Adrenal gland (tissue), 12 donors: Measurements from ENCODE around the gene PCDHB9. TPM values are rescaled to one million over a fixed set of nuclear protein-coding genes. Genes with fewer than 3 reads are reported as not detected.
"Not testable (repeated sequence)": the region's sequence is repeated elsewhere in the genome, so short reads cannot be mapped to it uniquely, and the experiment has no call there.

Experiments
- DNase-seq, 7 donors: peaks; one replicate each; pipeline ENCODE4 v3.0.0-alpha.2; 2019 to 2020
- H3K27ac ChIP-seq, 5 donors: fragments of 200-600 bp; sonication (generic) in 4 of 5; 1 replicate in 3 of 5; 2 replicates in 2 of 5; pipeline versions ENCODE4 v1.5.1 to v1.8.0; 2016 to 2020; ENCODE audit warnings: mild to moderate bottlenecking in 1 of 5
- H3K27me3 ChIP-seq: fragments of 200-600 bp; 2 replicates; pipeline ENCODE4 v1.8.0; 2021
- H3K36me3 ChIP-seq, 2 donors: fragments of 200-600 bp; replicated peaks in 1 of 2; 1 replicate in 1 of 2; 2 replicates in 1 of 2; pipeline versions ENCODE4 v1.5.1 to v1.8.0; 2018 to 2022
- H3K4me1 ChIP-seq, 2 donors: fragments of 200-600 bp; replicated peaks in 1 of 2; 1 replicate in 1 of 2; 2 replicates in 1 of 2; pipeline versions ENCODE4 v1.5.1 to v1.8.0; 2018 to 2021
- H3K4me3 ChIP-seq, 4 donors: fragments of 200-600 bp; sonication (generic) in 3 of 4; one replicate each; pipeline ENCODE4 v1.5.1; 2016 to 2018
- H3K9me3 ChIP-seq, 3 donors: fragments of 200-600 bp; sonication (generic) in 1 of 3; replicated peaks in 1 of 3; 1 replicate in 2 of 3; 2 replicates in 1 of 3; pipeline versions ENCODE4 v1.5.1 to v1.8.0; 2016 to 2021
- CTCF ChIP-seq, 6 experiments: fragments of 450-650 bp in 4 of 6; fragments of 200-600 bp in 2 of 6; sonication (generic) in 1 of 6; IDR thresholded peaks; 1 replicate in 5 of 6; 2 replicates in 1 of 6; pipeline versions ENCODE4 v1.5.1 to v1.8.0; 2016 to 2021; ENCODE audit warnings: antibody characterized with exemption in 6 of 6, mild to moderate bottlenecking in 2 of 6, moderate library complexity in 1 of 6
- POLR2A ChIP-seq, 2 donors: fragments of 450-650 bp; IDR thresholded peaks; one replicate each; pipeline ENCODE4 v1.6.1; 2017; ENCODE audit warnings: antibody characterized with exemption in 2 of 2, mild to moderate bottlenecking in 2 of 2, moderate library complexity in 1 of 2
- WGBS, 4 donors: extraction: QIAGEN DNeasy Blood & Tissue Kit in 2 of 4; methylation state at CpG; one replicate each; pipeline versions ENCODE4 v1.1.5 to v1.1.7; 2013 to 2017; 5-methylcytosine and 5-hydroxymethylcytosine counted together
- intact Hi-C, 2 donors: fragments of 100-400 bp; cut with DNase I; formaldehyde crosslinking; loops; one replicate each; pipeline versions ENCODE4 v1.14.1 to v1.15.0; 2022 to 2023
- polyA plus RNA-seq, 3 donors: library from polyadenylated mRNA; stranded (reverse); fragments of 200-250 nt in 2 of 3; fragments of 350-450 nt in 1 of 3; fragmentation: Illumina TruSeq in 1 of 3; extraction: RNeasy Lipid Tissue Mini Kit (QIAGEN cat#74804) in 1 of 3; gene quantifications; one replicate each; pipeline ENCODE4 v1.2.3, GENCODE V29; 2013 to 2014
- total RNA-seq, 9 donors: library from RNA; depleted of rRNA in 4 of 9; stranded (reverse); fragments of >200 nt in 4 of 9; fragments of 120-200 nt in 1 of 9; fragmentation: NEBNext Ultra II Directional in 1 of 9; extraction: Animal tissue kit (Norgen Biotek cat#: 25700) in 1 of 9; gene quantifications; one replicate each; pipeline versions ENCODE4 v1.1.0 to v1.2.4, GENCODE V29; 2013 to 2023
- donor health status: healthy with polysubstance abuse.
- donor health status: Bipolar disorder and iron deficiency.
- donor health status: DM: yes; HTN: yes; CAD: no.
- donor health status: DM: no; HTN: no; CAD: no.
- donor health status: DM: no; HTN: no; CAD: no.
- donor health status: DM: yes; HTN: yes; CAD: no.

The PCDHB9 gene
- total and polyA plus RNA-seq, 12 donors, result 0.27 to 2.2 (median 0.66) TPM

- Histone ChIP-seq H3K4me3 (no peak overlapping the region), H3K9me3 (peaks cover 0 to 12% (median under 1%) of the 10 kb centered on the region in 3 donors), H3K27ac (no peak overlapping the region), H3K27me3 (peaks cover 5% of the 10 kb centered on the region), H3K4me1 (no peaks in the 10 kb centered on the region), H3K36me3 (no peaks in the 10 kb centered on the region)
- intact Hi-C loops, result no loop called here
- 13 to 43% (median 35%) methylated on average over 1 of the region's 1 CpG for WGBS, 4 donors
- DNase-seq, result no peak
- TF ChIP-seq CTCF (IDR thresholded peaks at IDR 0.05) (no peak), POLR2A (IDR thresholded peaks at IDR 0.05) (no peak)
These were observed 6.6 kb upstream of the PCDHB9 start for GRCh38 chr5:141180313-141180712.

GRCh38 chr5:141182248-141182647 is 4.7 kb upstream of the PCDHB9 start, which contains the start of gene PCDHB16:
TSS of gene PCDHB16 (plus strand) at chr5:141182387. CDS start at chr5:141182560, 173 bp downstream.
- Histone ChIP-seq H3K36me3 (no peaks in the 10 kb centered on the region), H3K9me3 (no peaks in the 10 kb centered on the region), H3K4me3 (no peak within 1 kb of the TSS), H3K27ac (no peak within 1 kb of the TSS), H3K4me1 (no peaks in the 10 kb centered on the region), H3K27me3 (peaks cover 4% of the 10 kb centered on the region)
- DNase-seq, result peak in 3 of 7 donors; percentile 23 to 66 (median 29)
- TF ChIP-seq CTCF (IDR thresholded peaks at IDR 0.05), result peak in 2 of 6 experiments; percentile 16 to 32
- no peak for TF ChIP-seq POLR2A (IDR thresholded peaks at IDR 0.05)
- WGBS, 4 donors, result 7 to 15% (median 10%) methylated on average over 13 of the region's 13 CpGs
- intact Hi-C loops, result no loop called here

- H3K9me3 ChIP-seq, intact Hi-C loops, H3K4me3 ChIP-seq, H3K36me3 ChIP-seq, H3K4me1 ChIP-seq, H3K27ac ChIP-seq, H3K27me3 ChIP-seq, DNase-seq: not testable (repeated sequence)
- whole genome bisulfite sequencing, 4 donors, result 27 to 57% (median 42%) methylated on average over 6 to 49 of the region's 69 CpGs
These were observed 2.7 kb upstream of the PCDHB9 start for GRCh38 chr5:141184117-141184855.

- DNase-seq, H3K36me3 ChIP-seq, H3K4me3 ChIP-seq, H3K27ac ChIP-seq, H3K9me3 ChIP-seq, H3K27me3 ChIP-seq, H3K4me1 ChIP-seq, intact Hi-C loops: not testable (repeated sequence)
- WGBS, 4 donors, result 25 to 60% (median 43%) methylated on average over 1 to 33 of the region's 37 CpGs
These were observed 1.7 kb downstream of the PCDHB9 start for GRCh38 chr5:141188682-141189081.

GRCh38 chr5:141189131-141189530 is 2.2 kb downstream of the PCDHB9 start:
- intact Hi-C loops, H3K4me1 ChIP-seq: not testable (repeated sequence)
- 18 to 25% (median 24%) methylated on average over 8 to 25 of the region's 35 CpGs; no CpG with 5 or more reads in 1 of the 4 donors for WGBS, 4 donors

More at GRCh38 chr5:141189131-141189530, 2.2 kb downstream of the PCDHB9 start:
- DNase-seq, H3K9me3 ChIP-seq, H3K36me3 ChIP-seq, H3K27ac ChIP-seq, H3K4me3 ChIP-seq, H3K27me3 ChIP-seq: not testable (repeated sequence)
